K562 (cell line): ENCODE measurements around the gene ERVH48-1. TPM values are rescaled to one million over a fixed set of nuclear protein-coding genes. Genes with fewer than 3 reads are reported as not detected.
A peak's percentile ranks its signal among the peaks of the same experiment; 100 is the strongest.

ENCODE experiments used
- CREM ChIP-seq: IDR thresholded peaks from 2 replicates; pipeline ENCODE4 v1.6.1; 2014; ENCODE audit warnings: antibody characterized with exemption, low read depth
- CTBP1 ChIP-seq: fragments of 450-650 bp; IDR thresholded peaks from 2 replicates; pipeline ENCODE4 v1.6.1; 2016; ENCODE audit warnings: borderline replicate concordance
- ELF4 ChIP-seq: fragments of 450-650 bp; formaldehyde crosslinking; IDR thresholded peaks from 2 replicates; pipeline ENCODE4 v1.4.0; 2022; ENCODE audit warnings: missing genetic modification characterization
- IRF1 ChIP-seq: sonication (generic); formaldehyde crosslinking; IDR thresholded peaks from 2 replicates; pipeline ENCODE4 v1.8.0; 2022; ENCODE audit warnings: missing genetic modification reagents, mild to moderate bottlenecking, borderline replicate concordance
- NONO ChIP-seq, 2 experiments: fragments of 200-400 bp in 1 of 2; fragments of 450-650 bp in 1 of 2; formaldehyde crosslinking in 1 of 2; IDR thresholded peaks; 2 replicates each; pipeline ENCODE4 v1.6.1; 2017; ENCODE audit warnings: low read depth in 2 of 2, mild to moderate bottlenecking in 2 of 2, moderate library complexity in 2 of 2, low read length in 1 of 2
- POLR3G ChIP-seq: IDR thresholded peaks from 2 replicates; pipeline ENCODE4 v1.6.1; 2011; ENCODE audit not compliant: insufficient read length, insufficient replicate concordance; ENCODE audit errors: extremely low read depth
- PYGO2 ChIP-seq: fragments of 450-650 bp; IDR thresholded peaks from 2 replicates; pipeline ENCODE4 v1.6.1; 2016; ENCODE audit warnings: mild to moderate bottlenecking, missing genetic modification characterization, moderate library complexity, missing compliant biosample characterization
- SLC30A9 ChIP-seq: fragments of 250-450 bp; sonication (Bioruptor Pico); IDR thresholded peaks from 2 replicates; pipeline ENCODE4 v1.8.0; 2022; ENCODE audit warnings: mild to moderate bottlenecking, moderate library complexity
- SREBF1 ChIP-seq: fragments of 150-350 bp; IDR thresholded peaks from 2 replicates; pipeline ENCODE4 v1.6.1; 2014; ENCODE audit warnings: antibody characterized with exemption, low read depth, low read length, borderline replicate concordance
- ZNF212 ChIP-seq: fragments of 450-650 bp; formaldehyde crosslinking; IDR thresholded peaks from 2 replicates; pipeline ENCODE4 v1.4.0; 2020; ENCODE audit warnings: mild to moderate bottlenecking
- ZNF444 ChIP-seq: fragments of 250-450 bp; sonication (Bioruptor Pico); IDR thresholded peaks from 2 replicates; pipeline ENCODE4 v1.4.0; 2020; ENCODE audit warnings: mild to moderate bottlenecking, moderate library complexity
- polyA plus RNA-seq, 8 experiments: library from polyadenylated mRNA; depleted of rRNA in 4 of 8; stranded (reverse) in 5 of 8; unstranded in 3 of 8; fragments of >200 nt; fragmentation: Nextera tagmentation in 2 of 8; fragmentation: Illumina TruSeq in 1 of 8; extraction: Ambion mirVana in 2 of 8; extraction: Trizol in 1 of 8; gene quantifications; 2 replicates each; pipeline versions ENCODE4 v1.2.1 to v1.2.3, GENCODE V29; 2011 to 2014; ENCODE audit warnings: inconsistent platforms in 1 of 8, missing spikeins in 1 of 8
- total RNA-seq, 7 experiments: library from RNA; depleted of rRNA in 6 of 7; stranded (reverse); fragments of >200 nt in 6 of 7; fragmentation: Illumina TruSeq in 2 of 7; extraction: Trizol in 2 of 7; gene quantifications; 2 replicates each; pipeline versions ENCODE4 v1.2.1 to v1.2.3, GENCODE V29; 2011 to 2021; ENCODE audit warnings: low replicate concordance in 1 of 7
- TF ChIP-seq, protein P1 (sequence below): IDR thresholded peaks from 2 replicates; pipeline ENCODE4 v1.6.1; 2012; ENCODE audit warnings: low read depth, low read length, improper control_type of control experiment, borderline replicate concordance
- TF ChIP-seq, protein P2 (sequence below), 3 experiments: IDR thresholded peaks in 2 of 3; conservative IDR thresholded peaks in 1 of 3; 2 replicates each; pipeline ENCODE4 v1.5.1; 2011 to 2012; ENCODE audit warnings: low read length in 3 of 3, mild to moderate bottlenecking in 3 of 3, control low read depth in 2 of 3, improper control_type of control experiment in 1 of 3, inconsistent platforms in 1 of 3, low read depth in 1 of 3, mixed read lengths in 1 of 3, moderate library complexity in 1 of 3; ENCODE audit not compliant: insufficient read depth in 2 of 3
- TF ChIP-seq, protein P3 (sequence below): fragments of 250-450 bp; sonication (Bioruptor Pico); IDR thresholded peaks from 2 replicates; pipeline ENCODE4 v1.4.0; 2020
- TF ChIP-seq, protein P4 (sequence below): fragments of 250-450 bp; sonication (Bioruptor Pico); IDR thresholded peaks from 2 replicates; pipeline ENCODE4 v1.6.1; 2021; ENCODE audit warnings: mild to moderate bottlenecking

Gene ERVH48-1
- total and polyA plus RNA-seq, 9 of the 15 experiments (the other 6 are each of a cell fraction or from before 2014, with no cell fraction given) = 0.08 to 0.49 (median 0.16) TPM; not detected in 3

DNA sequence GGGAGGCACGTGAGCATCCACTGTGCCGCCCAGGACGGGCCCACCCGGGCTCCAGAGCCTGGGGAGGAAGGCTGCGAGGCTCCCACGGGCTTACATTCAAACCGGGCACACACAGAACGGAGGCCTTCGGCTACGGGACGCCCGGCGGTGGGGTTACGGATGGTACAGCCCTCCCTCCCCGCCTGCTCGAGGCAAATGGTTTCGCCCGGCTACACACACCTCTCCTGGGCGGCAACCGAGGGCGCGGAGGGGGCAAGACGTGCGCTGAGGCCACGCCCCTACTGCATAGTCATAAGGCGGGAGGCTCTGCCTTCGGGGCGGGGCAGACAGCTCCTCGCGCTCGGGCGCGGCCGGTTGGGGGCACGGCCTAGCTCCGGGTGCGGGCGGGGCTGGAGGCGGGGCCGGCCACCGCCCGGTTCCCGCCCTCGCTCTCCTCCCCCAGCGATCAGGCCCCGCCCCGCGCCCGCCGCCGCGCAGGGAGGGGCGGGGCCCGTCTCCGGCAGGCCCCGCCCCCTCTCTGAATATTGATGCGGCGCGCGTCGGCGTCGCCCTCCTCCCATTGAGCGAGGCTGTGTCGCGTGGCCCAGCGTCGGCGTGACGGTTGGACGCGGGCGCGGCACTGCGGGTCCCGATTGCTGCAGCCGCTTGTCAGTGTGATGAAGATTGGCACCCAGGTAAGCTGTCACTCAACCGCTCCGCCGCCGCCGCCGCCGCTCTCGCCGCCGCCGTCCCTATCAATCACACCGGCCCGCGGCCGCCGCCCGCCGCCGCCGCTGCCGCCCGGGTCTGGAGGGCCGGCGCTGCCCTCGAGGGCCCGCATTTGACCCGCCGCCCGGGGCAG, 48.8 kb upstream of the ERVH48-1 start, which contains the start of gene PKNOX1 (continued):
- TF ChIP-seq, protein P1, sequence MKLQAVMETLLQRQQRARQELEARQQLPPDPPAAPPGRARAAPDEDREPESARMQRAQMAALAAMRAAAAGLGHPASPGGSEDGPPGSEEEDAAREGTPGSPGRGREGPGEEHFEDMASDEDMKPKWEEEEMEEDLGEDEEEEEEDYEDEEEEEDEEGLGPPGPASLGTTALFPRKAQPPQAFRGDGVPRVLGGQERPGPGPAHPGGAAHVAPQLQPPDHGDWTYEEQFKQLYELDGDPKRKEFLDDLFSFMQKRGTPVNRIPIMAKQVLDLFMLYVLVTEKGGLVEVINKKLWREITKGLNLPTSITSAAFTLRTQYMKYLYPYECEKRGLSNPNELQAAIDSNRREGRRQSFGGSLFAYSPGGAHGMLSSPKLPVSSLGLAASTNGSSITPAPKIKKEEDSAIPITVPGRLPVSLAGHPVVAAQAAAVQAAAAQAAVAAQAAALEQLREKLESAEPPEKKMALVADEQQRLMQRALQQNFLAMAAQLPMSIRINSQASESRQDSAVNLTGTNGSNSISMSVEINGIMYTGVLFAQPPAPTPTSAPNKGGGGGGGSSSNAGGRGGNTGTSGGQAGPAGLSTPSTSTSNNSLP = no peak
- TF ChIP-seq, protein P2, sequence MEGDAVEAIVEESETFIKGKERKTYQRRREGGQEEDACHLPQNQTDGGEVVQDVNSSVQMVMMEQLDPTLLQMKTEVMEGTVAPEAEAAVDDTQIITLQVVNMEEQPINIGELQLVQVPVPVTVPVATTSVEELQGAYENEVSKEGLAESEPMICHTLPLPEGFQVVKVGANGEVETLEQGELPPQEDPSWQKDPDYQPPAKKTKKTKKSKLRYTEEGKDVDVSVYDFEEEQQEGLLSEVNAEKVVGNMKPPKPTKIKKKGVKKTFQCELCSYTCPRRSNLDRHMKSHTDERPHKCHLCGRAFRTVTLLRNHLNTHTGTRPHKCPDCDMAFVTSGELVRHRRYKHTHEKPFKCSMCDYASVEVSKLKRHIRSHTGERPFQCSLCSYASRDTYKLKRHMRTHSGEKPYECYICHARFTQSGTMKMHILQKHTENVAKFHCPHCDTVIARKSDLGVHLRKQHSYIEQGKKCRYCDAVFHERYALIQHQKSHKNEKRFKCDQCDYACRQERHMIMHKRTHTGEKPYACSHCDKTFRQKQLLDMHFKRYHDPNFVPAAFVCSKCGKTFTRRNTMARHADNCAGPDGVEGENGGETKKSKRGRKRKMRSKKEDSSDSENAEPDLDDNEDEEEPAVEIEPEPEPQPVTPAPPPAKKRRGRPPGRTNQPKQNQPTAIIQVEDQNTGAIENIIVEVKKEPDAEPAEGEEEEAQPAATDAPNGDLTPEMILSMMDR (IDR thresholded peaks at IDR 0.05 in 2 of 3, conservative IDR thresholded peaks at IDR 0.05 in 1 of 3; ENCODE audit: insufficient read depth in 2 of 3, low read depth in 1 of 3, low read length in 3 of 3) = peak in 1 of 3 experiments; percentile 85; a peak in 2 of 6 replicates
- TF ChIP-seq IRF1 (CRISPR knock-in tag) (no peak), POLR3G (no peak), ZNF444 (CRISPR knock-in tag) (no peak), ZNF212 (CRISPR knock-in tag) (0 out of 2 replicates have a peak, but pooled peaks have one; percentile 30), SREBF1 (peak; percentile 96), ELF4 (peak; percentile 73; the same call in 1 of the 2 replicates), SLC30A9 (no peak), CREM (peak; percentile 98), CTBP1 (peak; percentile 96), NONO (IDR thresholded peaks at IDR 0.05; ENCODE audit: low read depth in 2 of 2, low read length in 1 of 2) (peak; percentile 20 to 99; a peak in 2 of 4 replicates), PYGO2 (tag) (no peak)
- TF ChIP-seq, protein P3, sequence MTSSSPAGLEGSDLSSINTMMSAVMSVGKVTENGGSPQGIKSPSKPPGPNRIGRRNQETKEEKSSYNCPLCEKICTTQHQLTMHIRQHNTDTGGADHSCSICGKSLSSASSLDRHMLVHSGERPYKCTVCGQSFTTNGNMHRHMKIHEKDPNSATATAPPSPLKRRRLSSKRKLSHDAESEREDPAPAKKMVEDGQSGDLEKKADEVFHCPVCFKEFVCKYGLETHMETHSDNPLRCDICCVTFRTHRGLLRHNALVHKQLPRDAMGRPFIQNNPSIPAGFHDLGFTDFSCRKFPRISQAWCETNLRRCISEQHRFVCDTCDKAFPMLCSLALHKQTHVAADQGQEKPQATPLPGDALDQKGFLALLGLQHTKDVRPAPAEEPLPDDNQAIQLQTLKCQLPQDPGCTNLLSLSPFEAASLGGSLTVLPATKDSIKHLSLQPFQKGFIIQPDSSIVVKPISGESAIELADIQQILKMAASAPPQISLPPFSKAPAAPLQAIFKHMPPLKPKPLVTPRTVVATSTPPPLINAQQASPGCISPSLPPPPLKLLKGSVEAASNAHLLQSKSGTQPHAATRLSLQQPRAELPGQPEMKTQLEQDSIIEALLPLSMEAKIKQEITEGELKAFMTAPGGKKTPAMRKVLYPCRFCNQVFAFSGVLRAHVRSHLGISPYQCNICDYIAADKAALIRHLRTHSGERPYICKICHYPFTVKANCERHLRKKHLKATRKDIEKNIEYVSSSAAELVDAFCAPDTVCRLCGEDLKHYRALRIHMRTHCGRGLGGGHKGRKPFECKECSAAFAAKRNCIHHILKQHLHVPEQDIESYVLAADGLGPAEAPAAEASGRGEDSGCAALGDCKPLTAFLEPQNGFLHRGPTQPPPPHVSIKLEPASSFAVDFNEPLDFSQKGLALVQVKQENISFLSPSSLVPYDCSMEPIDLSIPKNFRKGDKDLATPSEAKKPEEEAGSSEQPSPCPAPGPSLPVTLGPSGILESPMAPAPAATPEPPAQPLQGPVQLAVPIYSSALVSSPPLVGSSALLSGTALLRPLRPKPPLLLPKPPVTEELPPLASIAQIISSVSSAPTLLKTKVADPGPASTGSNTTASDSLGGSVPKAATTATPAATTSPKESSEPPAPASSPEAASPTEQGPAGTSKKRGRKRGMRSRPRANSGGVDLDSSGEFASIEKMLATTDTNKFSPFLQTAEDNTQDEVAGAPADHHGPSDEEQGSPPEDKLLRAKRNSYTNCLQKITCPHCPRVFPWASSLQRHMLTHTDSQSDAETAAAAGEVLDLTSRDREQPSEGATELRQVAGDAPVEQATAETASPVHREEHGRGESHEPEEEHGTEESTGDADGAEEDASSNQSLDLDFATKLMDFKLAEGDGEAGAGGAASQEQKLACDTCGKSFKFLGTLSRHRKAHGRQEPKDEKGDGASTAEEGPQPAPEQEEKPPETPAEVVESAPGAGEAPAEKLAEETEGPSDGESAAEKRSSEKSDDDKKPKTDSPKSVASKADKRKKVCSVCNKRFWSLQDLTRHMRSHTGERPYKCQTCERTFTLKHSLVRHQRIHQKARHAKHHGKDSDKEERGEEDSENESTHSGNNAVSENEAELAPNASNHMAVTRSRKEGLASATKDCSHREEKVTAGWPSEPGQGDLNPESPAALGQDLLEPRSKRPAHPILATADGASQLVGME (CRISPR knock-in tag) = peak; percentile 90; the same call in 1 of the 2 replicates
- TF ChIP-seq, protein P4, sequence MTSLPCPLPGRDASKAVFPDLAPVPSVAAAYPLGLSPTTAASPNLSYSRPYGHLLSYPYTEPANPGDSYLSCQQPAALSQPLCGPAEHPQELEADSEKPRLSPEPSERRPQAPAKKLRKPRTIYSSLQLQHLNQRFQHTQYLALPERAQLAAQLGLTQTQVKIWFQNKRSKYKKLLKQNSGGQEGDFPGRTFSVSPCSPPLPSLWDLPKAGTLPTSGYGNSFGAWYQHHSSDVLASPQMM (CRISPR knock-in tag) = no peak
